GM21423 (cell line): Measurements from ENCODE around the gene SBDS.

Experiments
- ATAC-seq: cut with Tn5 transposase; IDR thresholded peaks from one replicate; pipeline ENCODE4 v1.9.1; 2021; ENCODE audit warnings: mild to moderate bottlenecking, moderate library complexity; ENCODE audit not compliant: unreplicated experiment

SBDS gene

GRCh38 chr7:66948480-66949109 is 46.8 kb downstream of the SBDS start:
- no peak for ATAC-seq

- no peak for ATAC-seq
These were observed 48.8 kb downstream of the SBDS start for GRCh38 chr7:66946545-66946944.

- ATAC-seq = no peak
These were observed 56.1 kb downstream of the SBDS start for GRCh38 chr7:66939325-66939724.

- ATAC-seq = no peak
These were observed 57.4 kb downstream of the SBDS start for GRCh38 chr7:66937940-66938339.
